Keratinocyte (primary cell): Measurements from ENCODE around the gene CDX2.

Source experiments
- CTCF ChIP-seq, 3 experiments: IDR thresholded peaks in 1 of 3; conservative IDR thresholded peaks in 1 of 3; optimal IDR thresholded peaks in 1 of 3; 2 replicates in 2 of 3; 3 replicates in 1 of 3; pipeline versions ENCODE3 to v1.5.1; 2011; ENCODE audit warnings: low read length in 3 of 3, mild to moderate bottlenecking in 3 of 3, moderate library complexity in 2 of 3, control low read depth in 1 of 3, inconsistent platforms in 1 of 3; ENCODE audit not compliant: insufficient read depth in 2 of 3; ENCODE audit errors: extremely low read depth in 1 of 3
- EZH2 ChIP-seq: IDR thresholded peaks from one replicate; pipeline ENCODE4 v1.6.1; 2012; ENCODE audit warnings: inconsistent platforms, mild to moderate bottlenecking, low read length, moderate library complexity

- TF ChIP-seq EZH2 (peak; percentile 72), CTCF (optimal IDR thresholded peaks at IDR 0.05 in 1 of 3, IDR thresholded peaks at IDR 0.05 in 1 of 3, conservative IDR thresholded peaks at IDR 0.05 in 1 of 3; ENCODE audit: extremely low read depth in 1 of 3, insufficient read depth in 2 of 3, low read length in 3 of 3) (no peak)
Observed at GRCh38 chr13:27923794-27924528, 45.2 kb downstream of the CDX2 start.
